ENCODE measurements around the gene ST8SIA1.

DNA sequence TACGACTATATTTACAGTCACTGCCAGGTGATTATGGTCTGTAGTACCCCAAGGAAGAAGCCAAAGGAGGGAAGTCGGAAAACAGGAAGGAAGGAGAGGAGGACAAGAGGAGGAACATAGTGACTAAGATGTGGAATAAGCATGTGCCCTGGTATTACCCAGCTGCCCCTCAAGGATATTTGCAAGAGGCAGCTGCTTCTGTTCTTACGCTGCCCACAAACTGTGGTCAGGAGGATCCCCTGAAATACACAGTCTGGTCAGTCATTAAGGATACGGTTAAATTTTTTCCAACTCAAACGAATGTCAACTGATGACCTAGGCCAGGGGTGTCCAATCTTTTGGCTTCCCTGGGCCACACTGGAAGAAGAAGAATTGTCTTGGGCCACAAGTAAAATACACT lies 162.0 kb downstream of the ST8SIA1 start:
- TF ChIP-seq, protein P1, sequence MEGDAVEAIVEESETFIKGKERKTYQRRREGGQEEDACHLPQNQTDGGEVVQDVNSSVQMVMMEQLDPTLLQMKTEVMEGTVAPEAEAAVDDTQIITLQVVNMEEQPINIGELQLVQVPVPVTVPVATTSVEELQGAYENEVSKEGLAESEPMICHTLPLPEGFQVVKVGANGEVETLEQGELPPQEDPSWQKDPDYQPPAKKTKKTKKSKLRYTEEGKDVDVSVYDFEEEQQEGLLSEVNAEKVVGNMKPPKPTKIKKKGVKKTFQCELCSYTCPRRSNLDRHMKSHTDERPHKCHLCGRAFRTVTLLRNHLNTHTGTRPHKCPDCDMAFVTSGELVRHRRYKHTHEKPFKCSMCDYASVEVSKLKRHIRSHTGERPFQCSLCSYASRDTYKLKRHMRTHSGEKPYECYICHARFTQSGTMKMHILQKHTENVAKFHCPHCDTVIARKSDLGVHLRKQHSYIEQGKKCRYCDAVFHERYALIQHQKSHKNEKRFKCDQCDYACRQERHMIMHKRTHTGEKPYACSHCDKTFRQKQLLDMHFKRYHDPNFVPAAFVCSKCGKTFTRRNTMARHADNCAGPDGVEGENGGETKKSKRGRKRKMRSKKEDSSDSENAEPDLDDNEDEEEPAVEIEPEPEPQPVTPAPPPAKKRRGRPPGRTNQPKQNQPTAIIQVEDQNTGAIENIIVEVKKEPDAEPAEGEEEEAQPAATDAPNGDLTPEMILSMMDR (IDR thresholded peaks at IDR 0.05): no peak
- TF ChIP-seq EZH2 (IDR thresholded peaks at IDR 0.05): no peak
- no peak for TF ChIP-seq EZH2phosphoT487 (IDR thresholded peaks at IDR 0.05)

Measured in neural progenitor cell (in vitro differentiated cells).